GM21576 (cell line): ENCODE data around the gene MXRA7.
"Not testable (repeated sequence)": the region's sequence is repeated elsewhere in the genome, so short reads cannot be mapped to it uniquely, and the experiment has no call there.

Source experiments
- ATAC-seq: cut with Tn5 transposase; IDR thresholded peaks from one replicate; pipeline ENCODE4 v1.9.1; 2021; ENCODE audit warnings: mild to moderate bottlenecking, moderate library complexity; ENCODE audit not compliant: unreplicated experiment

Gene MXRA7

GRCh38 chr17:76716146-76716838 lies 5.5 kb upstream of the MXRA7 start:
- no peak for ATAC-seq

- no peak for ATAC-seq
These were observed 4.7 kb upstream of the MXRA7 start for GRCh38 chr17:76715496-76715830.

GRCh38 chr17:76714822-76715495 lies 4.2 kb upstream of the MXRA7 start:
- no peak for ATAC-seq

- ATAC-seq = no peak
These were observed 3.6 kb upstream of the MXRA7 start for GRCh38 chr17:76714336-76714735.

GRCh38 chr17:76713765-76714164 lies 3.0 kb upstream of the MXRA7 start:
- ATAC-seq = no peak

- not testable (repeated sequence) for ATAC-seq
These were observed 1.6 kb upstream of the MXRA7 start for GRCh38 chr17:76712321-76712720.

GRCh38 chr17:76709951-76710862 lies 558 bp downstream of the MXRA7 start:
- not testable (repeated sequence) for ATAC-seq

GRCh38 chr17:76709077-76709950 lies 1.5 kb downstream of the MXRA7 start:
- ATAC-seq = no peak

- no peak for ATAC-seq
These were observed 2.6 kb downstream of the MXRA7 start for GRCh38 chr17:76707985-76708807.

GRCh38 chr17:76706817-76707216 lies 3.9 kb downstream of the MXRA7 start:
- no peak for ATAC-seq

GRCh38 chr17:76704805-76705204 lies 6.0 kb downstream of the MXRA7 start:
- ATAC-seq = no peak

- no peak for ATAC-seq
These were observed 7.7 kb downstream of the MXRA7 start for GRCh38 chr17:76702941-76703637.

- ATAC-seq = no peak
These were observed 8.7 kb downstream of the MXRA7 start for GRCh38 chr17:76702076-76702475.

- ATAC-seq = no peak
These were observed 9.2 kb downstream of the MXRA7 start for GRCh38 chr17:76701471-76701967.

GRCh38 chr17:76700617-76701470 lies 9.9 kb downstream of the MXRA7 start:
- no peak for ATAC-seq

- ATAC-seq = no peak
These were observed 10.5 kb downstream of the MXRA7 start for GRCh38 chr17:76700270-76700616.

GRCh38 chr17:76698466-76698977 lies 12.2 kb downstream of the MXRA7 start:
- not testable (repeated sequence) for ATAC-seq
